ENCODE data around the gene EID2.

- TF ChIP-seq POLR2A (IDR thresholded peaks at IDR 0.05) (no peak), CTCF (IDR thresholded peaks at IDR 0.05) (no peak)
Measured at GRCh38 chr19:39517432-39517831, 22.5 kb downstream of the EID2 start.
